GM20431 (cell line): ENCODE measurements around the gene DSCAM.

Source experiments
- in situ Hi-C: fragments of 300-500 bp; cut with MseI, MboI; formaldehyde crosslinking; loops from one replicate; pipeline ENCODE4 v1.15.0; 2020; ENCODE audit warnings: low sequenced_read_pairs; ENCODE audit not compliant: unreplicated experiment

The DSCAM gene

GRCh38 chr21:40631211-40631610 lies 215.7 kb downstream of the DSCAM start:
- in situ Hi-C loops, result no loop called here

GRCh38 chr21:40625991-40626390 lies 221.0 kb downstream of the DSCAM start:
- in situ Hi-C loops, result no loop called here

GRCh38 chr21:40623528-40623927 lies 223.4 kb downstream of the DSCAM start:
- in situ Hi-C loops, result no loop called here

- in situ Hi-C loops, result no loop called here
Measured at GRCh38 chr21:40622531-40622930, 224.4 kb downstream of the DSCAM start.

GRCh38 chr21:40620386-40621145 lies 226.4 kb downstream of the DSCAM start:
- in situ Hi-C loops, result no loop called here

DNA sequence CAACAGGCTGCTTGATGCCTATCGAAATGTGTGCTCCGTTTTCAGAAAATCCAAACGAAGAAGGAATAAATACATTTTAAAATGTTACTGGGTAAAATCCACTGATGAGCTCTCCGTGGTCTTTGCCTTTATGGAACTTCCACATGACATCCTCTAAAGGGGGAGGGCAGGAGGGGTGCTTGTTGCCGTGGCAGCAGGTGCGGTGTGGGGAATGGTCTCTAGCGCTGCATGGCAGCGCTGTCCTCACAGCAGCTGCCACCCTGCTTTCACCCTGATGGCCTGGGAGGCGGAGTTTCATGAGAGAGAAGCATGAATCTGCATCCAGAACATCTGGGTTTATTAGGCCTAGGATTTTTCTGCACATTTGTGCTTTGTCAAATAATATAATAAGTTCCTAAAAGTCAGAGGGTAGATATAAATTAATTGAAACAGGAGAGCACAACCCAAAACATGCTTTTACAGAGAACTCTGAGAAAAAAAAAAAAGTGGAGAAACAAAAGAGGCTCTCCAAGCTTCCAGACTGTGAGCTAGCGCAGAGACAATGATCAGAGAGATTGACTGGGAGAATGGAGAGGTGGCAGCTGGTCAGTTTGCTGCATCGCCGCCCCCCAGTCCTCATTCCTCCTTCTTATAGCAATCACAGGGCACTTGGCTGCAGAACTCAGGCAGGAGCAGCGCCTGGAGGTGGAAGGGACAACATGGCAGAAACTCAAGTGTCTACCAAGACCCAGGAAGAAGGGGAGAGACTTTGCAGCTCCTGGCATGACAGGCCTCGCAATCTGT lies 228.6 kb downstream of the DSCAM start:
- in situ Hi-C loops, result no loop called here

GRCh38 chr21:40616377-40616704 lies 230.6 kb downstream of the DSCAM start:
- in situ Hi-C loops, result no loop called here

- in situ Hi-C loops, result no loop called here
Measured at GRCh38 chr21:40615505-40616376, 231.2 kb downstream of the DSCAM start.

DNA sequence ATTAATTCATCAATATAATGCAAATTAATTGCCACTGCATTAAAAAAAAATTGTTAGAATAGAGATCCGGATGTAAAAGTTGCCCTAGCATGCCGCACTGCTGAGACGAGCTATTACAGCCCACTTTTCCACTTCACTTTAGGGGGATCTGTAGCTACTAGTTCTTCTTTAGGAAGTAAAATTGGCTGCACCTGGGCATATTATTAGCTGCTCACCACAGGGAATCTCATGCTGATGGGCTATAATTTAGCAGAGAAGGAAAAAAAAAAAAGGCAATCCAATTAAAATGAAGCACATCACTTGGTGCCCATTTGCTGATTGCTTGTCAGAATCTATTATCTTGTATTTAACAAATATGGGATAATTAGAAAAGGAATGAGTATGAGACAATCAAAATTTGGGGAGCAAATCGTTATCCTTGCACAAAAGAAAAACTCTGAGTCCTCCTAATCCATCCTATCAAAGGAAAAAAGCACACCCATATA lies 233.4 kb downstream of the DSCAM start:
- in situ Hi-C loops, result no loop called here

GRCh38 chr21:40610345-40610744 lies 236.6 kb downstream of the DSCAM start:
- in situ Hi-C loops, result no loop called here

DNA sequence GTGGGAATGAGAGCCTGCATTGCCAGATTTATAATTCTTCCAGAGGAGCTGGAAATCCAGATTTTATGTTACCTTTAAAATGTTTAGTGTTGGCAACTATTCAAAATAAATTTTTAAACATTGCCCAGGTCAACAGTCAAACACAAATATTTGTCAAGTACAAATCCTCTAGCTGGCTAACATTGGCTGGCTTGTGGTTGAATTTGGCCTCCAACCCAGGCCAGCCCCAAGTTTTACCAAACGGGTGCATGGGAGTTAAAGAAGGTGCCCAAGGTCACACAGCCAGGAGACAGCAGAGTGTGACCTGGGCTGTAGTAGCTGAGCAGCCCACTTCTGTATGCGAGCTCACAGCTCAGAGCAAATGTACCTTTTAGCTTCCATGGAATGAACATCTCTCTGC lies 240.6 kb downstream of the DSCAM start:
- in situ Hi-C loops, result no loop called here

- in situ Hi-C loops, result no loop called here
Measured at GRCh38 chr21:40605094-40605493, 241.9 kb downstream of the DSCAM start.

GRCh38 chr21:40603774-40604173 lies 243.2 kb downstream of the DSCAM start:
- in situ Hi-C loops, result no loop called here

- in situ Hi-C loops, result no loop called here
Measured at GRCh38 chr21:40602080-40602479, 244.9 kb downstream of the DSCAM start.

GRCh38 chr21:40595806-40596205 lies 251.2 kb downstream of the DSCAM start:
- in situ Hi-C loops, result no loop called here

DNA sequence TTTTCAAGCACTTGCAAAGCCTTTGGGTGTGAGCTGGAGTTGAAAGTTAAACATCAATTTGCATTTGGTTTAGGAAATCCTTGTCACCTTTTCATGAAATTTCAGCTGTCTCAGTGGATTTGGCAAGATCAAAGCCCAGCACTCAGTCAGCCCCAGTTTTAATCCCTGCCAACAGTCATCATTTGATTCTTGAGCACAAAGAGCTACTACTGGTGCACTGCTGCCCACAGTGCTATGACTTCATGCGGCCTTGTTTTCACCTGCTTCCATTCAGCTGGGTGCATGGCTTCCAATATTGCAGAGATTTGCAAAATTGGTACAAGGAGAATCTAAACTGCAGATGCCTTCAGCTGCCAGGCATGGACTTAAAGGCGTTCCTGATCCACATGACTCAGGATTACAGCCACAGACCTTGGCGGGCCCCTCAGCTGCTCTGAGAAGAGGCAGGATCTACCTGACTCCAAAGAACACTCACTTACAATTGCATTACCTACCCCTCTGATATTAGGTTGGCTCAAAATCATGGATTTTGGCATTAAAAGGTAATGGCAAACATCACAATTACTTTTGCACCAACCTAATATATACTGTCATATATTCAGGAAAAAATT lies 259.1 kb downstream of the DSCAM start:
- in situ Hi-C loops, result no loop called here

DNA sequence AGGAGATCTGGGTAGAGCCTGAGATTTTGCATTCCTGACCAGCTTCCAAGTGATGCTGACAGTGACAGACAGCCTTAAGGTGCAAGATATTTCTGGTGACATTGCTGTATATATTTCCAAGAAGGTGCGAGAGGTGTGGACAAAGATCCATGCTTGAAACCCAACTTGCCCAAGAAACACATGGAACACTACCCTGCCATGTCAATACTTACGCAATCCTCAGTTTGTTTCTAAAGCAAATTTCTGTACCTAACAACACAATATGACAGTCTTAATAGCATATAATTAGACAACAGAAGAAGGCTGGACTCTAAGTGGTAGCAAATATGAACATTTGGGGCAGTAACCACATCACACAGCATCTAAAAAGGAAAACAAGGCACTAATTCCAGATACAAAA lies 260.4 kb downstream of the DSCAM start:
- in situ Hi-C loops, result no loop called here

DNA sequence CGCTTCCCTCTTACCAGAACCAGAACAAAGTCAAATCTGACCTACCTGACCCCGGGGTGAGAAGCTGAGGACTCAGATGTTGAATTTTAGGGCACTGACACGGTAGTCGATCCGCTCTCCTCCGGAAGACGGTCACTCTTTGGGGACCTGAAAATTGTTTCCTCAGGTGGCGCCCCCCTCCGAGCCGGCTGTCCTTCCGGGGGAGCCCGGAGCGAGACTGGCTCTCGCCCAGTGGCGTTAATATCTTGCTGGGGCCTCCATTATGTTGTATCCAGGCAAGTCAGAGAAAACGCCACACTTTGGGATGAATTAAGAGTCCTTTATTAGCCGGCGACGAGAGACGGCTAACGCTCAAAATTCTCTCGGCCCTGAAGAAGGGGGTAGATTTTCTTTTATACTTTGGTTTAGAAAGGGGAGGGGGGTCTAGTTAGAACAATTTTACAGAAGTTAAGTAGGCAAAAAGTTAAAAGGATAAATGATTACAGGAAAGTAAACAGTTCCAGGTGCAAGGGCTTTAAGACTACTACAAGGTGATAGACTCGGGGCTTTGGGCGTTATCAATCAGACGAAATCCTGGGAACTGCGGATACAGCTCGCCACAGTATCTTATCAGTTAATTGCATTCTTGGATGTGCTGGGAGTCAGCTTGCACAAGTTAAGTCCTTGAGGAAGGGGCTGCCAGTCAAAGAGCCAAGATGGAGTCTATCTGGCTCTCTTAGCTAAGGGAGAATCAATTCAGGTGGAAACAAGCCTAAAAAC lies 269.5 kb downstream of the DSCAM start:
- in situ Hi-C loops, result no loop called here

- in situ Hi-C loops, result no loop called here
Measured at GRCh38 chr21:40575976-40576375, 271.0 kb downstream of the DSCAM start.
